ENCODE data around the gene SLC37A1. TPM values are rescaled to one million over a fixed set of nuclear protein-coding genes. Genes with fewer than 3 reads are reported as not detected.

The SLC37A1 gene
- total RNA-seq, 1 experiment from 2014 or later = 37.7 TPM

- Histone ChIP-seq H4K91ac (ENCODE audit: insufficient read length, low read depth, low read length) (no peak overlapping the region), H3K56ac (ENCODE audit: insufficient read length, low read depth, low read length) (no peak overlapping the region), H2BK120ac (ENCODE audit: low read depth, low read length, poor library complexity, severe bottlenecking) (no peak overlapping the region), H3K27me3 (ENCODE audit: insufficient read depth, low read length) (no peaks in the 10 kb centered on the region), H3K79me2 (ENCODE audit: insufficient read depth, low read length) (no peaks in the 10 kb centered on the region), H3K9me3 (ENCODE audit: control insufficient read depth, low read depth, low read length) (no peaks in the 10 kb centered on the region), H4K8ac (replicated peaks; ENCODE audit: insufficient read length, low read depth, low read length) (no peak overlapping the region), H4K20me1 (ENCODE audit: control insufficient read depth, insufficient read depth, insufficient read length) (no peaks in the 10 kb centered on the region), H3K4me1 (ENCODE audit: insufficient read depth, low read length) (peaks cover 7% of the 10 kb centered on the region; the same call in 1 of the 2 replicates), H3K18ac (ENCODE audit: insufficient read length, low read depth, low read length) (no peak overlapping the region), H2BK15ac (ENCODE audit: low read depth, low read length) (no peak overlapping the region), H2BK5ac (ENCODE audit: insufficient read length, low read length) (no peak overlapping the region), H2BK20ac (ENCODE audit: low read depth, low read length, poor library complexity, severe bottlenecking) (no peak overlapping the region), H4K5ac (ENCODE audit: insufficient read length, low read depth, low read length) (no peak overlapping the region), H3K23me2 (ENCODE audit: insufficient read length, low read depth, low read length, poor library complexity, severe bottlenecking) (no peaks in the 10 kb centered on the region), H3K14ac (ENCODE audit: insufficient read depth, low read length) (no peak overlapping the region), H3K23ac (ENCODE audit: insufficient read length, low read depth, low read length) (no peak overlapping the region), H3K4ac (ENCODE audit: low read depth, low read length) (no peak overlapping the region), H2BK12ac (ENCODE audit: insufficient read length, low read depth, low read length) (no peak overlapping the region), H3K27ac (ENCODE audit: insufficient read length, low read depth, low read length) (no peak overlapping the region), H3T11ph (ENCODE audit: low read length) (no peak overlapping the region), H3K9ac (ENCODE audit: extremely low read depth, insufficient read length, low read length) (no peak overlapping the region), H3K79me1 (ENCODE audit: insufficient read depth, low read depth, low read length, poor library complexity, severe bottlenecking) (no peaks in the 10 kb centered on the region), H2AFZ (ENCODE audit: low read length) (no peak overlapping the region), H2AK5ac (ENCODE audit: insufficient read length, low read length) (no peak overlapping the region), H3K4me2 (ENCODE audit: insufficient read depth, insufficient read length, low read length) (no peak overlapping the region)
- H3K9me3 Mint-ChIP-seq = no peaks in the 10 kb centered on the region
- no CpG with 5 or more reads among the region's 18 CpGs for WGBS (ENCODE audit: extremely low coverage, insufficient read length, low lambda C conversion rate)
- no peak for DNase-seq
- no peak overlapping the region; a peak in 1 of 7 replicates for H3K27ac Mint-ChIP-seq
- peaks cover 18 to 24% of the 10 kb centered on the region in 2 experiments for H3K4me1 Mint-ChIP-seq
- H3K27me3 Mint-ChIP-seq (ENCODE audit: low read depth) = peaks cover 12% of the 10 kb centered on the region
- no peak overlapping the region for H3K4me3 Mint-ChIP-seq
- no peak for TF ChIP-seq CTCF (conservative IDR thresholded peaks at IDR 0.05)
- H3K36me3 Mint-ChIP-seq (ENCODE audit: insufficient read depth in 1 of 3, low read depth in 3 of 3) = no peaks in the 10 kb centered on the region
These were observed 37.9 kb upstream of the SLC37A1 start for GRCh38 chr21:42475526-42476387.
